Uterus (tissue), 4 donors: ENCODE data around the gene SDK2. TPM values are rescaled to one million over a fixed set of nuclear protein-coding genes. Genes with fewer than 3 reads are reported as not detected.
A peak's percentile ranks its signal among the peaks of the same experiment; 100 is the strongest.

Source experiments
- DNase-seq, 2 donors: peaks; one replicate each; pipeline ENCODE4 v3.0.0-alpha.2; 2019 to 2020
- H3K27ac ChIP-seq, 2 donors: fragments of 200-600 bp; sonication (generic); 1 replicate in 1 of 2; 2 replicates in 1 of 2; pipeline ENCODE4 v1.5.1; 2016 to 2018
- H3K27me3 ChIP-seq, 2 donors: fragments of 200-600 bp; sonication (generic); one replicate each; pipeline ENCODE4 v1.5.1; 2018 to 2019; ENCODE audit warnings: control low read depth in 1 of 2
- H3K36me3 ChIP-seq, 2 donors: fragments of 200-600 bp; sonication (generic); one replicate each; pipeline ENCODE4 v1.5.1; 2019; ENCODE audit warnings: control low read depth in 1 of 2
- H3K4me1 ChIP-seq, 2 donors: fragments of 200-600 bp; sonication (generic); one replicate each; pipeline ENCODE4 v1.5.1; 2018 to 2019; ENCODE audit warnings: control low read depth in 1 of 2
- H3K4me3 ChIP-seq, 2 donors: fragments of 200-600 bp; sonication (generic); 1 replicate in 1 of 2; 2 replicates in 1 of 2; pipeline ENCODE4 v1.5.1; 2018 to 2019; ENCODE audit warnings: mild to moderate bottlenecking in 1 of 2
- H3K9me3 ChIP-seq, 2 donors: fragments of 200-600 bp; sonication (generic); one replicate each; pipeline ENCODE4 v1.5.1; 2019; ENCODE audit warnings: control low read depth in 1 of 2
- POLR2A ChIP-seq, 2 donors: fragments of 450-650 bp; IDR thresholded peaks; one replicate each; pipeline ENCODE4 v1.6.1; 2016; ENCODE audit warnings: antibody characterized with exemption in 2 of 2, mild to moderate bottlenecking in 1 of 2, moderate library complexity in 1 of 2
- intact Hi-C: fragments of 100-400 bp; cut with DNase I; formaldehyde crosslinking; loops from one replicate; pipeline ENCODE4 v1.15.1; 2023; ENCODE audit warnings: low total_unique reads
- total RNA-seq, 4 donors: library from RNA; depleted of rRNA in 3 of 4; stranded (reverse); fragments of >200 nt in 3 of 4; gene quantifications; one replicate each; pipeline versions ENCODE4 v1.1.0 to v1.2.4, GENCODE V29; 2014 to 2023
- TF ChIP-seq, protein P1 (sequence below), 4 experiments: fragments of 200-600 bp in 2 of 4; fragments of 450-650 bp in 2 of 4; sonication (generic) in 2 of 4; IDR thresholded peaks; one replicate each; pipeline ENCODE4 v1.5.1; 2016 to 2019; ENCODE audit warnings: antibody characterized with exemption in 4 of 4, mild to moderate bottlenecking in 2 of 4, moderate library complexity in 1 of 4
- donor health status: DM: yes; HTN: yes; CAD: no.

Gene SDK2
- total RNA-seq, 4 donors from 2014 or later, result 1.1 to 5.0 TPM; not detected in 2

DNA sequence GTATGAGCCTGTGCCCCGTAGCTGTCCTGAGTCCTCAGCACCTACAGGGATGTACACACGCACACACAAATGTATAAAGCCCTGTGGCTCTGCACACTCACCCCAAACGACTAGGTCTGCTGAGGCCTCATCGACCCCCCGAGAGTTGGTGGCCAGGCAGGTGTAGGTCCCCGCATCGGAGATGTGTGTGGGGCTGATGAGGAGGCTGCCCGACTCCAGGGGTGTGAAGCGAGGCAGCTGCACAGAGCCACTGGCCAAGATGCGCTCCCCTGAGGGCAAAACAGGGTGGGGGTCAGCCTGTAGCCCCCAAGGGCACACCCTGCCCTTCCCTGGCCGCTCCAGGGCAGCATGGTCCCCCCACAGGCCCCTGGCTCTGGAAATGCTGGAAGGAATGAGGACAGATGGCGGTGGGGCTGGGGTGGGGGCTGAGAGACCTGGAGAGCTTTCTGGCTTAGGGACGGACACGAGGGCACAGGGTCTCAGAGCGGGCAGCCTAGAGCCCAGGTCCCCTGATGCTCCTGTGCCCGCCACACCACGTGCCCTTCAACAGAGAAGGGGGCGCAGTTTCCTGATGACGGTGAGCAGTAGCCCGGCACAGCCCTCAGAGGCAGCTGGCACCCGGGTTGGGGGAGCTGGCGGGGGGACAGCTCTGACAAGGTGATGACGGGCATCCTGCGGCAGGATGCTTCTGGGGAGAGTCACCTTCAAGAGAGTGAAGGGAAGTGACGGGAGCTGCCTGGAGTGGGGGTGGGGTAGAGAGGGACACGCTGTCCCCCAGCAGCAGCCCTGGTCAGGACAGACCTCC lies 212.6 kb downstream of the SDK2 start:
- no peak for DNase-seq
- Histone ChIP-seq H3K27me3 (no peaks in the 10 kb centered on the region), H3K27ac (no peak overlapping the region), H3K4me1 (peaks cover 0 to 3% of the 10 kb centered on the region in 2 donors), H3K36me3 (no peaks in the 10 kb centered on the region), H3K4me3 (no peak overlapping the region), H3K9me3 (no peaks in the 10 kb centered on the region)
- intact Hi-C loops, result no loop called here
- no peak for TF ChIP-seq POLR2A (IDR thresholded peaks at IDR 0.05)

DNA sequence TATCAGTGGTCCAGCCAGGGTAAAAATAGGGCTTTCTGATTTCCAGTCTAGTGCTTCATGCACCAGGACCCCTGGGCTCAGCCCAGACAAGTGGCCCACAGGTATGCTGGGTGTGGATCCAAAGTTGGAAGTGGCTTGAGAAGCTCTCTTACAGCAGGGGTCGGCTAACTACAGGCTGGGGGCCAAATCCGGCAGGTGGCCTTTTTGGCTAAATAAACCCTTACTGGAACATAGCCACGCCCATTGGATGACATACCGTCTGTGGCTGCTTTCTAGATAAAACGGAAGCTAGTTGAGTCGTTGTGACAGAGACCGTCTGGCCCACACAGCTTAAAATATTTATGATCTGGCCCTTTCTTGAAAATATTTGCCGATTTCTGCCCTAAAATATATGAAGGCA lies 213.4 kb downstream of the SDK2 start:
- intact Hi-C loops, result no loop called here
- no peaks in the 10 kb centered on the region for H3K27me3 ChIP-seq
- H3K9me3 ChIP-seq, result no peaks in the 10 kb centered on the region
- no peak for TF ChIP-seq POLR2A (IDR thresholded peaks at IDR 0.05)
- TF ChIP-seq, protein P1, sequence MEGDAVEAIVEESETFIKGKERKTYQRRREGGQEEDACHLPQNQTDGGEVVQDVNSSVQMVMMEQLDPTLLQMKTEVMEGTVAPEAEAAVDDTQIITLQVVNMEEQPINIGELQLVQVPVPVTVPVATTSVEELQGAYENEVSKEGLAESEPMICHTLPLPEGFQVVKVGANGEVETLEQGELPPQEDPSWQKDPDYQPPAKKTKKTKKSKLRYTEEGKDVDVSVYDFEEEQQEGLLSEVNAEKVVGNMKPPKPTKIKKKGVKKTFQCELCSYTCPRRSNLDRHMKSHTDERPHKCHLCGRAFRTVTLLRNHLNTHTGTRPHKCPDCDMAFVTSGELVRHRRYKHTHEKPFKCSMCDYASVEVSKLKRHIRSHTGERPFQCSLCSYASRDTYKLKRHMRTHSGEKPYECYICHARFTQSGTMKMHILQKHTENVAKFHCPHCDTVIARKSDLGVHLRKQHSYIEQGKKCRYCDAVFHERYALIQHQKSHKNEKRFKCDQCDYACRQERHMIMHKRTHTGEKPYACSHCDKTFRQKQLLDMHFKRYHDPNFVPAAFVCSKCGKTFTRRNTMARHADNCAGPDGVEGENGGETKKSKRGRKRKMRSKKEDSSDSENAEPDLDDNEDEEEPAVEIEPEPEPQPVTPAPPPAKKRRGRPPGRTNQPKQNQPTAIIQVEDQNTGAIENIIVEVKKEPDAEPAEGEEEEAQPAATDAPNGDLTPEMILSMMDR (IDR thresholded peaks at IDR 0.05), result no peak
- H3K4me3 ChIP-seq, result no peak overlapping the region
- no peak overlapping the region for H3K27ac ChIP-seq
- H3K4me1 ChIP-seq, result peaks cover 0 to 3% of the 10 kb centered on the region in 2 donors
- H3K36me3 ChIP-seq, result no peaks in the 10 kb centered on the region
- DNase-seq, result no peak

DNA sequence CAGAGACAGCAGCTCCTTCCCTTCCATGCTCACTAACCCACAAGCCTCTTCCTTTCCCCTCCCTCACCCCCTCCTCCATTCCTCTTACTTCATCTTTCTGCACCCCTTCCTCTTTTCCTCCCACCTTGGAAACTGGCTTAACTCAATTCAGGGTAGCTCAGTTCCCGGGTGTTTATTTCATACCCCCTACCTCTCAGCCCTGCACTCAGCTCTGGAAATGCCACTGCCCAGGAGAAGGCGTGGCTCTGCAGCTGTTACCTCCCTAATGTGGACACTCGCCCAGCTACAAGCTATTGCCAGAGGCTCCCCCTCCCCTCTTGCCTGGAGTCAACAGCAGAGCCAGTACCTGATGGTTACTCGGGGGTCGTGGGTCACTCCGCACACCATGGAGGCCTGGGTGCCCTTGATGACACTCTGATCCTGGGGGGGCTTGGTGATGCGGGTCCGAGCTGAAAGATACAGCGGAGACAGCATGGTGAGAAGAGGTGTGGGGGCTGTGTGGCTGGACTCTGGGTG lies 214.0 kb downstream of the SDK2 start:
- DNase-seq, result no peak
- Histone ChIP-seq H3K27ac (no peak overlapping the region), H3K4me3 (no peak overlapping the region), H3K9me3 (no peaks in the 10 kb centered on the region), H3K36me3 (no peaks in the 10 kb centered on the region), H3K4me1 (peaks cover 0 to 3% of the 10 kb centered on the region in 2 donors), H3K27me3 (no peaks in the 10 kb centered on the region)
- intact Hi-C loops, result no loop called here
- TF ChIP-seq, protein P1 (IDR thresholded peaks at IDR 0.05), result no peak
- TF ChIP-seq POLR2A (IDR thresholded peaks at IDR 0.05), result no peak

DNA sequence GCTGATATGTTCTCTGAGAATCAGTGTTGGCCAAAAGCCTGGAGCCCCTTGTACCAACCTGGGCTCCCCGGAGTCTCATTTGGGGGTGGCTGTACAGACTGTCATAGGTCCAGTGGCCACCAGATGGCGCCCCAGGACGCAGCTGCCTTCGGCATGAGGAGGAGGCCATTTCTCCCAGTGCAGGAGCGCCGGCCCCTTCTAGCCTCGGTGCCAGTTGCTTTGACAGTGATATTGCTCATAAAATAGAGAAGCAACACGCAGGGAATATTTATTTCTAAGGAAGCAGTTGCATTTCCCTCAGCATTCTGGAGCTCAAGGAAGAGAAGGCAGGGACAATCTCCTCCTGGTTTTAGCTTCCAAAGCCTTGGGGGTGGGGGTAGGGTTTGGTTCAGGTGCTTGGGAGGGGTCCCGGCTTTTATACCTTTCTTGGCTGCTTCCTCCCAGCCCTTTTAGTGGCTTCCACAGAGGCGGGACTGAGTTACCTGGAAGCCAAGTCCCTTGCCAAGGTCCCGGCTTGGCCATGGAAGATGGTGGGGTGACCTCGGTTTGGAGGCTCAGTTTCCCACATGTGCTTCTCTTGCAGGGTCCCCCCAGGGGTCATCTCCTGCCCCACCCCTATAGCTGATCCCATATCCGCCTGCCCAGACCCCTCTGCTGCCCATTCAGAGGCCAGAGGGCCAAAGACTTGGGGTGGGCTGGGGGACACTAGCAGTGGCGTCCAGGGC lies 214.6 kb downstream of the SDK2 start:
- TF ChIP-seq POLR2A (IDR thresholded peaks at IDR 0.05), result no peak
- TF ChIP-seq, protein P1 (IDR thresholded peaks at IDR 0.05), result peak; percentile 86 to 96 (median 92)
- H3K4me1 ChIP-seq, result peaks cover 0 to 3% of the 10 kb centered on the region in 2 donors
- intact Hi-C loops, result loop anchor here (2.0 kb wide), 1 partner anchor 741 kb away; no protein-coding TSS in a partner anchor
- no peak overlapping the region for H3K27ac ChIP-seq
- DNase-seq, result peak; percentile 78 to 84
- no peaks in the 10 kb centered on the region for H3K36me3 ChIP-seq
- no peak overlapping the region for H3K4me3 ChIP-seq
- no peaks in the 10 kb centered on the region for H3K27me3 ChIP-seq
- no peaks in the 10 kb centered on the region for H3K9me3 ChIP-seq

DNA sequence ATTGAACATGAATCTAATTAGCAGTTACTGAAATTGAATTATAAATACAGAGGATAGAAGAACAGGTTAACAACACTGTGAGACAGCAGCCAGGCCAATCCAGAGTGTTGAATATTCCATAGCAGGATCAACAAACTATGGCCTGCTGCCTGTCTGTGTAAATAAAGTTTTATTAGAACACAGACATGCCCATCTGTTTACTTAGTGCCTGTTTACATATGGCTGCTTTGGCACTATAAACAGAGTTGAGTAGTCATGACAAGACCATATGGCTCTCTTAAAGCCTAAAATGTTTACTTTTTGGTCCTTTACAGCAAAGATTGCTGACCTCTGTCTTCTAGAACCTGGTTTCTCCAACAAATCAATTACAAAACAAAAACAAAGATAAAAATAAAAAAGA lies 217.0 kb downstream of the SDK2 start:
- H3K4me3 ChIP-seq, result no peak overlapping the region
- no peak overlapping the region for H3K27ac ChIP-seq
- DNase-seq, result no peak
- intact Hi-C loops, result no loop called here
- TF ChIP-seq POLR2A (IDR thresholded peaks at IDR 0.05), result no peak
- TF ChIP-seq, protein P1 (IDR thresholded peaks at IDR 0.05), result no peak
- H3K4me1 ChIP-seq, result peaks cover 0 to 3% of the 10 kb centered on the region in 2 donors
- H3K9me3 ChIP-seq, result no peaks in the 10 kb centered on the region
- H3K36me3 ChIP-seq, result no peaks in the 10 kb centered on the region
- no peaks in the 10 kb centered on the region for H3K27me3 ChIP-seq
